Measurements from ENCODE around the gene SLC16A6.
"Not testable (repeated sequence)": the region's sequence is repeated elsewhere in the genome, so short reads cannot be mapped to it uniquely, and the experiment has no call there.

The SLC16A6 gene

GRCh38 chr17:68273722-68274121 lies 17.2 kb downstream of the SLC16A6 start:
- TF ChIP-seq CTCF (IDR thresholded peaks at IDR 0.05; ENCODE audit: insufficient read depth, low read depth, low read length, missing control alignments) = no peak
- no peak overlapping the region for H3K4me3 ChIP-seq (ENCODE audit: low read depth, low read length)
- no peak for DNase-seq (ENCODE audit: low read depth)

- not testable (repeated sequence) for H3K4me3 ChIP-seq (ENCODE audit: low read depth, low read length); DNase-seq (ENCODE audit: low read depth)
Measured at GRCh38 chr17:68265833-68266232, 25.1 kb downstream of the SLC16A6 start.

GRCh38 chr17:68263101-68263681 lies 27.7 kb downstream of the SLC16A6 start:
- peak; percentile 45 for TF ChIP-seq CTCF (IDR thresholded peaks at IDR 0.05; ENCODE audit: insufficient read depth, low read depth, low read length, missing control alignments)
- H3K4me3 ChIP-seq (ENCODE audit: low read depth, low read length) = not testable (repeated sequence)
- peak; percentile 63 for DNase-seq (ENCODE audit: low read depth)

GRCh38 chr17:68262467-68262866 lies 28.5 kb downstream of the SLC16A6 start:
- not testable (repeated sequence) for DNase-seq (ENCODE audit: low read depth); H3K4me3 ChIP-seq (ENCODE audit: low read depth, low read length)

- no peak overlapping the region; the same call in 1 of the 2 replicates for H3K4me3 ChIP-seq (ENCODE audit: low read depth, low read length)
- no peak for DNase-seq (ENCODE audit: low read depth)
- no peak for TF ChIP-seq CTCF (IDR thresholded peaks at IDR 0.05; ENCODE audit: insufficient read depth, low read depth, low read length, missing control alignments)
Measured at GRCh38 chr17:68260051-68260762, 30.7 kb downstream of the SLC16A6 start.

- H3K4me3 ChIP-seq (ENCODE audit: low read depth, low read length) = peak overlapping the region; percentile 59
- DNase-seq (ENCODE audit: low read depth) = peak; percentile 26
Measured at GRCh38 chr17:68259648-68259951, 31.3 kb downstream of the SLC16A6 start.

GRCh38 chr17:68258890-68259647 lies 31.9 kb downstream of the SLC16A6 start:
- peak overlapping the region; percentile 59 for H3K4me3 ChIP-seq (ENCODE audit: low read depth, low read length)
- DNase-seq (ENCODE audit: low read depth) = peak; percentile 92

- TF ChIP-seq CTCF (IDR thresholded peaks at IDR 0.05; ENCODE audit: insufficient read depth, low read depth, low read length, missing control alignments) = no peak
- DNase-seq (ENCODE audit: low read depth) = no peak
- no peak overlapping the region for H3K4me3 ChIP-seq (ENCODE audit: low read depth, low read length)
Measured at GRCh38 chr17:68257934-68258333, 33.0 kb downstream of the SLC16A6 start.

GRCh38 chr17:68256701-68257100 lies 34.2 kb downstream of the SLC16A6 start:
- not testable (repeated sequence) for H3K4me3 ChIP-seq (ENCODE audit: low read depth, low read length); DNase-seq (ENCODE audit: low read depth)

All from GM12865 (cell line).